Suppressor macrophage treated with lipopolysaccharide for 4 hours (primary cell): Measurements from ENCODE around the gene TAS2R13.

ENCODE experiments used
- DNase-seq: peaks from one replicate; pipeline ENCODE4 v3.0.0-alpha.2; 2020

Gene TAS2R13, protein sequence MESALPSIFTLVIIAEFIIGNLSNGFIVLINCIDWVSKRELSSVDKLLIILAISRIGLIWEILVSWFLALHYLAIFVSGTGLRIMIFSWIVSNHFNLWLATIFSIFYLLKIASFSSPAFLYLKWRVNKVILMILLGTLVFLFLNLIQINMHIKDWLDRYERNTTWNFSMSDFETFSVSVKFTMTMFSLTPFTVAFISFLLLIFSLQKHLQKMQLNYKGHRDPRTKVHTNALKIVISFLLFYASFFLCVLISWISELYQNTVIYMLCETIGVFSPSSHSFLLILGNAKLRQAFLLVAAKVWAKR

DNA sequence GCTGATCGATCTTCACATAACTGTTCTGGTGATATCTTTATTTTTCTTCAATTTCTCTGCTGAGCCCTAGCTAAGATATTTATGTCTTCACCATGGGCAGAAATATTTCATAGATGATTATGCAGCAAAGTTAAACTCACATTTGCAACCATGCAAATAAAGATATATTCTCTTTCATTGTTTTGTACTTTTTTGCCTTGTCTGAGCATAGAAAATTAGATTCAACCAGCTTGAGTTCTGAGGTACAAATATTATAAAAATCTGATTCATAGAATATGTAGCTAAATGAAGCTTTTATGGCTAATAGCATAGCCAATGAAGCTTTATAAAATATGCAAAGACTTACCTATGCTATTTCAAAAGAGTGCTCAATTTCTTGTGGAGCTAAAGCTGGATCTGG lies at the start of gene TAS2R13:
Gene TAS2R13 (minus strand): TSS at position 101 of the 400 bp plus-strand sequence. CDS start 264 bp downstream, outside the sequence.
- DNase-seq, result no peak

DNA sequence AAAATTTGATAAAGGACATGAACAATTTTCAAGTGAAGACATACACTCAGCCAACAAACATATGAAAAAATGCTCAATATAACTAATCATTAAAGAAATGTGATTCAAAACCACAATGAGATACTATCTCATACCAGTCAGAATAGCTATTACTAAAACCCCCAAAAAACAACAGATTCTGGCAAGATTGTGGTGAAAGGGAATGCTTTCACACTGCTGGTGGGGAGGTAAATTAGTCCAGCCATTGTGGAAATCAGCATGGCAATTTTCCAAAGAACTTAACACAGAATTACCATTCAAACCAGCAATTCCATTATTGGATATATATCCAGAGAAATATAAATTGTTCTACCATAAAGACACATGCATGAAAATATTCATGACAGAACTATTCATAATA lies 48.4 kb upstream of the TAS2R13 start:
- DNase-seq, result no peak

DNA sequence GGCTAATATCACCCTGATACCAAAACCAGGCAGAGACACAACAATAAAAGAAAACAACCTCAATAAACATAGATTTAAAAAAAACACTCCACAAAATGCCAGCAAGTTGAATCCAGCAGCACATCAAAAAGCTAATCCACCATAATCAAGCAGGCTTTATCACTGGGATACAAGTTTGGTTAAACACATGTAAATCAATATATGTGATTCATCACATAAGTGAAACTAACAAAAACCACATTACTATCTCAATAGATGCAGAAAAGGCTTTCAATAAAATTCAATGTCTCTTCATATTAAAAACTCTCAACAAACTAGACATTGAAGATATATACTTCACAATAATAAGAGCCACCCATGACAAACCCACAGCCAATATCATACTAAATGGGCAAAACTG lies 46.7 kb upstream of the TAS2R13 start:
- DNase-seq, result no peak

DNA sequence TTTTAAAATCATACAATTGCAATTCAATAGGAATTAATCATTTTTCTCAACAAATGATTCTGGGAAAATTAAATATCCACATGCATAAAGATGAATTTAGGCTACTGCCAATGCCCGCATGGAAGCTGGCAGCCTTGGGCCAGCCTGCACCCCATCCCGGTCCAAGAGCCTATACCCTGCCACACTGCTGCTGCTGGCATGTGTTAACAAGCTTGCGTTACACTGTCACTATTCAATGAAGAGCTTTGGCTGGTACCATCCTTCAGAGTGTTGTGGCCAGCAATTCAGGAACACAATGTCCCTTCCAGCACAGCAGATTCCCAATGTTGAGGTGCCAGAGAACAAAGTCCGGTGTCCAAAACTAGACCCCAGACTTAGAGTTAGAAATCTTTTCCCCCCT lies 43.3 kb upstream of the TAS2R13 start:
- DNase-seq, result no peak

DNA sequence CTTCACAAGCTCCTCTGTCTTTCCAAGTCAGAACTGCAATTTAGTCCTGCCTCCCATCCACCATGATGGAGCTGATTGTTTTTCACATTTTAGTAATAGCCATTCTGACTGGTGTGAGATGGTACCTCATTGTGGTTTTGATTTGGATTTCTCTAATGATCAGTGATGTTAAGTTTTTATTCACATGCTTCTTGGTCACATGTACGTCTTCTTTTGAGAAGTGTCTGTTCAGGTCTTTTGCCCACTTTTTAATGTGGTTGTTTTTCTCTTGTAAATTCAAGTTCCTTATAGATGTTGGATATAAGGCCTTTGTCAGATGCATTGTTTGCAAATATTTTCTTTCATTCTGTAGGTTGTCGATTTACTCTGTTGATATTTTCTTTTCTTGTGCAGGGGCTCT lies 33.8 kb upstream of the TAS2R13 start:
- no peak for DNase-seq

DNA sequence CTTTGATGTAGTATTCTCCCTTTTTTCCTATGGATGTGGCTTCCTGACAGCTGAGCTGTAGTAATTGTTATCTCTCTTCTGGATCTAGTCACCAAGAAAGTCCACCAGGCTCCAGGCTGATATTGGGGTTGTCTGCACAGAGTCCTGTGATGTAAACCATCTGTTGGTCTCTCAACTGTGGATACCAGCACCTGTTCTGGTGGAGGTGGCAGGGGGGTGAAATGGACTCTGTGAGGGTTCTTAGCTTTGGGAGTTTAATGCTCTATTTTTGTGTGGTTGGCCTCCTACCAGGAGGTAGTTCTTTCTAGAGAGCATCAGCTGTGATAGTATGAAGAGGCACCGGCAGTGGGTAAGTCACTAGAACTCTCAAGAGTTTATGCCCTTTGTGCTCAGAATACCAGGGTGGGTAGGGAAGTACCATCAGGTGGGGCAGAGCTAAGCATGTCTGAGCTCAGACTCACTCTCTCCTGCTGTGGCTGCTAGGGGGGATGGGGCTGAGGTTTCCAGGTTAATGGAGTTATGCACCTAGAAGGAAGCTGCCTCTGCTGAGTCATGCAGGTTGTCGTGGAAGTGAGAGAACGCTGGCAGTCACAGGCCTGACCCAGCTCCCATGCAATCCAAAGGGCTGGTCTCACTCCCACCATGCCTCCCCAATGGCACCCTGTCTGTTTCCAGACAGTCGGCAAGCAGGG lies 32.7 kb upstream of the TAS2R13 start:
- DNase-seq, result no peak

DNA sequence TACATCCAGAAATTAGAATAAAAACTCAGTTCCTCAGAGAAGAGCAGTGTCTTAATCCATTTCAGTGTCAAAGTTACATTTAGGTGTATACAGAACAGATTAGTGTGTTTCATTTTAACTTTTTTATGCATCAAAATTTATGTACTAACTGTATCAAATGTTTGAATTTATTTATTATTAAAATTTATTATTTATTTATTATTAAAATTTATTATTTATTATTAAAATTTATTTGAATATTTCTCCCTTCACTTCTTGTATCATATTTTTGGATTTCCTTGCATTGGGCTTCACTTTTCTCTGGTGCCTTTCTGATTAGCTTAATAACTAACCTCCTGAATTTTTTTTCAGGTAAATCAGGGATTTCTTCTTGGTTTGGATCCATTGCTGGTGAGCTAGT lies 32.0 kb upstream of the TAS2R13 start:
- DNase-seq, result no peak

DNA sequence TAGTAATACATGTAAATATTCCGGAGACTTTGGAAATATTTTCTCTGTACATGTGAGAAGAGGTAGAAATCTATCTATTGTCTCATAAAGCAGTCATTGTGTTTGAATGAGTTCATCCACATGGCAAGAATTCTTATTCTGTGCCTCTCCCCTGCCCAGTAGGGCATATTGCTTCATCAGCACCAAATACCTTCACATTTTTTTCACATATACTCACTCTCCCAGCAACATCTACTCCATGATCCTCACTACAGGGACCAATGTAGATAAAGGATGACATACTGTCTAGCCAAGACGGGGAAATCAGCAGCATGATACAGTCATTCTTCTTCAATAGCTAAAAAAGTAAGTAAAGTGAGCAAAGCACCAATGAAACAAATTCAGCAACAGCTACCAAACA lies 31.0 kb upstream of the TAS2R13 start:
- DNase-seq, result no peak

DNA sequence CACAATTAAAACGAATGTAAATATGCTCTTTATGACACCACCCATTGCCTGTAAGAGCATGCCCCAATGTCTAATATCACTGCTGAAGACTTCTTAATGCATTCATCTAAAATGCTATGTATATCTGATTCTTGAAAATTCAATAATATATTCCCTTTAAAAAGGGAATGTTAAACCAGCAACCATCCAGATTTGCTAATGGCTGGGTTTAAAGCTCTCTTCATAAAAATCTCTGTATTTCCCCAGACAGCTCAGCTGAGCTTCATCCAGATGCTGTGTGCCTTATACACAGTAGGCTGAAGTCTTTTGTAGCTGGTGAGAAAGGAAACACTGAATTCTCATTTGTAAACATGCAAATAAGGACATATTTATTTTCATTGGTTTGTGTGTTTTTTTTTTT lies 29.8 kb upstream of the TAS2R13 start, which contains the start of gene TAS2R14:
Gene TAS2R14 (minus strand): TSS at position 101 of the 400 bp plus-strand sequence. CDS start 56 bp downstream, at position 45.
- no peak for DNase-seq

DNA sequence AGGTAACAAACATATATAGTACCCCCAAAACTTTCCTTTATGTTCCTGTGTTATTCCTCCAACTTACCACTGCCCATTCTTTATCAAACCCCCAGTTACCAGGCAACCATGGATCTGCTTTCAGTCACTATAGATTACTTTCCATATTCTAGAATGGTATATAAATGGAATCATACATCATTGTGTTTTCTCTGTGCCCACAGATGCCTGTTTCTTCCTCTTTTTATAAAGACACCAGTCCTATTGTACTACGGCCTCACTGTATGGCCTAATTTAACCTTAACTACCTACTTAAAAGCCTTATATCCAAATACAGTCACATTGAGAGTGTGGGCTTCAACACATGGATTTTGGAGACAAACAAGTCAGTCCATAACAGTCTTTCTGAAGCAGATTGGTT lies 27.1 kb upstream of the TAS2R13 start:
- DNase-seq, result peak; percentile 2

DNA sequence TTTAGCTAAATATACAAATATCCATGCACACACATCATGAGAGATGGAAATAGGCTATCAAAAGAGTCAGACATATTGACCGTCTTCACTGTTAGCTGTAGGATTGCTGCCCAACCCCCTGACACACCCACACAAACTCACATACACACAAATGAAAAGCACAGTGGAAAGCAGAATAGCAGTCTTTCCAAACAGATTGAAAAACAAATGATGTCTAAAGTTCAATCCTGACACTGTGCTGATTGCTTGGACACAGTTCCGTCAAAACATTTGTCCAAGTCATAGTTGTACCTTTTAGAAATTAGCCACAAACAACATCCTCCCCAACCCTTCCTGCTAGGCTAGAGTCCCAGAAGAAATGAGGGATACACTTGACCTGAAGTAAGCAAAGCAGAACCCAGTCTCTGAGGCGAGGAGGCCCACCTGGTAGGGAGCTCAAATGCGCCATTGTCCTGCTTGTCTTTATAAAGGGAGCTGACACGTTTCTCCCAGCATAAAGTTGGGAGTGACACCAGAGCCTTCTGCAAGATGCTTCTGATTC lies 19.5 kb upstream of the TAS2R13 start, which contains the start of gene PRH2:
Gene PRH2 (plus strand): TSS at position 491 of the 541 bp plus-strand sequence. CDS start 38 bp downstream, at position 529.
- DNase-seq, result no peak

DNA sequence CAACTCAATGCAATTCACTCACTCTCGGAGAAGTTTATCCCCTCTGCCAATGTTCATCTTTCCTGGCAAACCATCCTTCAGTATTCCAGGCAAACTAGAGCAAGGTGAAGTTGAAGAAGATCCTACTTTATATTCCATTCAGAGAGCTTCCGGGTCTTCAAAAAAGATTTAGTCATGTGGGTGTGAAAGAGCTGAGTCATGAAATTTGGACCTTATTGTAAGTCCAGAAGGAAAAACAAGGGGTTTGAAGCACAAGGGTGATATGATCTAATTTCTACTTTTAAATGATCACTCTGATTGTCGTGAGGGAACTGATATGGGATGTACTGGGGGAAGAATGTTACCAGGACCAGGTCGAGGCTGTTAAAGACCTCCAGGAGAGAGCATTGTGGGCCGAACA lies 16.9 kb upstream of the TAS2R13 start:
- no peak for DNase-seq

DNA sequence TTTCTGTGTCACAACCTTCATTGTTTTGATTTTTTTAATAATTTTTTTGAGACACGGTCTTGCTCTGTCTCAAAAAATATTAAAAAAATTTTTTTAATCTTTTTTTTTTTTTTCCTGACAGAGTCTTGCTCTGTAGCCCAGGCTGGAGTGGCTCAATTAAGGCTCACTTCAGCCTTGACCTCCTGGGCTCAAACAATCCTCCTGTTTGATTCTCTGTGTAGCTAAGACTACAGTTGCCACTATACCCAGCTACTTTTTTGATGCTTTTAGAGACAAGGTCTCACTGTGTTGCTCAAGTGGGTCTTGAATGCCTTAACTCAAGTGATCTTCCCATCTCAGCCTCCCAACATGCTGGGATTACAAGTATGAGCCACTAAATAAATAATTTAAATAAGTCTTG lies 10.4 kb upstream of the TAS2R13 start:
- no peak for DNase-seq

DNA sequence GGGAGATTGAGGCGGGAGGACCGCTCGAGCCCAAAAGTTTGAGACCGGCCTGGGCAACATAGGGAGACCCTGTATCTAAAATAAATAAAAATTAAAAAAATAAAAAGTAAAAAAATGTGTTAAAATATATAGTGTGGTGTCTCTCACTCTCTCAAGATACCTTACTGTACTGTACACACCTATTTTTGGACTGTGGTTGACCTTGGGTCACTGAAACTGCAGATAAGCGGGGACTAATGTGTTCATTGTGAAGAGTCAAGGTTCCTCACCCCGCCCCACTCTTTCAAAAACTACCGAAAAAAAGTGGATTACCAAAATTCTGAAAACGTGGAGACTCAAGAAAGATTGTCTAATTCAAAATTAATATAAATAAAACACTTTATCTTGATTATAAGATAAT lies 1.0 kb upstream of the TAS2R13 start:
- no peak for DNase-seq

DNA sequence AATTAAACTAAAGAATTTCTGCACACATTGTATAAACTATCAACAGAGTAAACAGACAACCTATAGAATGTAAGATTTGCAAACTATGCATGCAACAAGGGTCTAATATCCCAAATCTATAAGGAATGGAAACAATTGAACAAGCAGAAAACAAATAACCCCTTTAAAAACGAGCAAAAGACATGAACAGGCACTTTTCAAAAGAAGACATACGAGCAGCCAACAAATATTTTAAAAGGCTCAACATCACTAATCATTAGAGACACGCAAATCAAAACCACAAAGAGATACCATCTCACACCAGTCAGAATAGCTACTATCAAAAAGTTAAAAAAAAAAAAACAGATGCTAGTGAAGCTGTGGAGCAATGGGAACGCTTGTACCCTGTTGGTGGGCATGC lies 4.7 kb downstream of the TAS2R13 start:
- no peak for DNase-seq

DNA sequence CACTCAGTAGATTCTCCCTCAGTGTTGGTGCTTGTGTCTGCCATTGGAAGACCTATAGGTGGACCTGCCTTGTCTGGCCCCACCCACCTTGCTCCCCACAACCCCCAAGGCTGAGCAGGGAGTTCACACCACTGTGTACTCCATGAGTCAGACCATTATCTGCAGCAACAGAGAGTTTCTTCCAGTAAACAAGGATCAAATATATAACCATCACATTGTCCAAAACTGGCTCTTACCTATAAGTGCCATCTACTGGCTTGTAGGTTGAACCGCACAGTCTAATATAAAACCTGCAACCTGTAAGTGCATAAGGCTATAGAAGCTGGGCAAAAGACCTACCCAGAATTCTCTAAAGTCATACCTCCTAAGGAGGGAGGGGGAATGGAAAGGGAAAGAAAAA lies 7.9 kb downstream of the TAS2R13 start:
- DNase-seq, result no peak

DNA sequence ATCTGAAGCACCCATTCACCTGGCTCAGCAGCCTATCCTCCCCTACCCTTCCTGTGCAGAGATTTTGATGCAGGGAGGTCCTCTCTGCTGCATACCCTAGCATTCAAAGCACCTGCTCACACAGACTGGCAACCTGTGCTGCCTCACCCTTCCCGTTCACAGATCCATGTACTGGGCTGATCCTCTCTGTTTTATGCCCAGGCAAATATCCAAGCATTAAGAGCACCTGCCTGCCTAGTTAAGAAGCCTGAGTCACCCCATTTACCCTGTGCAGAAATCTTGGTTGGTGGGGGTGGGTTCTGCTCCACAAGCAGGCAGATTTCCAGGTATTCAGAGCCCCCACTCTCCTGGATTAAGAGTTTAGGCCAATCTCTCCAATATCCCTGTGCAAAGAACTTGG lies 8.4 kb downstream of the TAS2R13 start:
- DNase-seq, result no peak

DNA sequence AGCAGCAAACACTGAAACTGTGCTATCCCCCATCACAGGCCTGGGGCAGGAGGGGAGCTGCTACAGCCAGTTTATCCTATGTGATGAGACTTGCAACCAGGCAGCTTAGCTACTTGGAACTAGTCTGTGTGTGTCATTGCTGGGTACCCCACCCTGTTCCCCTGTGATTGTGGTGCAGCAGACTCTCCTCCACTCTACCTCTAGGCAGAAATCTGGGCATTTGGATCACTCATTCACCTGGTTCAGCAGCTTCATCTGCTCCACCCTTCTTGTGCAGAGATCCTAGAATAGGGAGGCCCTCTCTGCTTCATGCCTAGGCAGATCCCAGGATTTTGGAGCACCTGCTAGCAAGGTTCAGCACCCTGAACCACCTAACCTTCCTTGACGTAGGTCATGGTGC lies 8.8 kb downstream of the TAS2R13 start:
- no peak for DNase-seq

DNA sequence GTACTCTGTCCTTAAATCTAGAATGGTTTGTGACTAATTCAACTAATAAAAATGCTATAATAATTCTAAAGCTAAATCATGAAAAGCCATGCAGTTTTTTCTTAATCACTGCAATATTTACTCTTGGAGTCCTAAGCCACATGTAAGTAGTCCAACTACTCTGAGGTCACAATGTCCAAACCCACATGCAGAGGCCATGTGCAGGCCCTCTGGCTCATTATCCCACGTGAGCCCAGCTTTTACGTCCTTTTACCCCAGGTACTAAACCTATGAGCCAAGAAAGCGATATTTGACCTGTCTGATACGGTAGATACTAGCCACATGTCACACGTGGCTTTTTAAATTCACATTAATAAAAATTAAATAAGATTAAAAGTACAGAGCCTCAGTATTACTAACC lies 12.5 kb downstream of the TAS2R13 start:
- no peak for DNase-seq

DNA sequence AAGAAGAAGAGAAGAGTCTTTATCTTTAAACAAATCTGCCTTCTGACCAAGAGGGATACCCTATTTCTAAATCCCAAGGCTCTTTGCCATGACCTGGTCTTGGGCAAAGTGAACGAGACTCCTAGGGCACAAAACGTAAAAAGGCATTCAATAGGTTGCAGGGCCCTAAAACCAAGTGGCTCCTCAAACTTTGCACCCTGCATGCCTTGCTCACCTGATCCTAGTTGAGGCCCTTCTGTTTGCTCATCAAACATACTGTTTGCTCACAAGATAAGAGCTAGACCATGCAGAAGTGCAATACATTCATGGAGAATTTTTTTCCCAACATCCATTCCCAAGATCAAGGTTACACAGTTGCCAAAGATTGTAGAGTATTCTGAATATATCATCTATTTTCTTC lies 17.4 kb downstream of the TAS2R13 start:
- DNase-seq, result no peak

DNA sequence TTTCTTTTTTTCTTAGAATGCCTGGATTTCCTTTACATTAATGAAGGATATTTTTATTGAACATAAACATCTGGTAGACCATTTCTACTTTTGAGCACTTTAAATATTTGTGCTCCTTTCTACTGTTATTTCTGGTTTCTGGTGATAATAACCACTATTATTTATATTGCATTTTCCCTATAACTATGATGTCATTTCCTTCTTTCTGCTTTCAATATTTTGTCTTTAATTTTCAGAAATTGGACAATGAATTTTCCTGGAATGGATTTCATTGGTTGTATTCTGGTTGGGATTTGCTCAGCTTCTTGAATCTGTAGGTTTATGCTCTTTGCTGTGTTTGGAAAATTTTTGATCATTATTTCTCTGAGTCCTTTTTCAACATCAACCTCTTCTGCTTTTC lies 20.1 kb downstream of the TAS2R13 start:
- DNase-seq, result no peak

DNA sequence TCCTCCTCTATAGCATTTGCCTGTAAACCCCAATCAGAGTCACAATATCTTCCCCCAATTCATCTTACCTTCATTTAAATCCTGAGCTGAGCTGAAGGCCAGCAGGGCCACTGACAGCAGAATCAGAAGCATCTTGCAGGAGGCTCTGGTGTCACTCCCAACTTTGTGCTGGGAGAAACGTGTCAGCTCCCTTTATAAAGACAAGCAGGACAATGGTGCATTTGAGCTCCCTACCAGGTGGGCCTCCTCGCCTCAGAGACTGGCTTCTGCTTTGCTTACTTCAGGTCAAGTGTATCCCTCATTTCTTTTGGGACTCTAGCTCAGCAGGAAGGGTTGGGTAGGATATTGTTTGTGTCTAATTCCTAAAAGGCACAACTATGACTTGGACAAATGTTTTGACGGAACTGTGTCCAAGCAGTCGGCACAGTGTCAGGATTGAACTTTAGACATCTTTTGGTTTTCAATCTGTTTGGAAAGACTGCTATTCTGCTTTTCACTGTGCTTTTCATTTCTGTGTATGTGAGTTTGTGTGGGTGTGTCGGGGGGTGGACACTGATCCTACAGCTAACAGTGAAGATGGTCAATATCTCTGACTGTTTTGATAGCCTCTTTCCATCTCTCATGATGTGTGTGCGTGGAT lies 25.2 kb downstream of the TAS2R13 start, which contains the start of gene PRH1:
Gene PRH1 (minus strand): TSS at position 170 of the 640 bp plus-strand sequence. CDS start 38 bp downstream, at position 132.
- no peak for DNase-seq

DNA sequence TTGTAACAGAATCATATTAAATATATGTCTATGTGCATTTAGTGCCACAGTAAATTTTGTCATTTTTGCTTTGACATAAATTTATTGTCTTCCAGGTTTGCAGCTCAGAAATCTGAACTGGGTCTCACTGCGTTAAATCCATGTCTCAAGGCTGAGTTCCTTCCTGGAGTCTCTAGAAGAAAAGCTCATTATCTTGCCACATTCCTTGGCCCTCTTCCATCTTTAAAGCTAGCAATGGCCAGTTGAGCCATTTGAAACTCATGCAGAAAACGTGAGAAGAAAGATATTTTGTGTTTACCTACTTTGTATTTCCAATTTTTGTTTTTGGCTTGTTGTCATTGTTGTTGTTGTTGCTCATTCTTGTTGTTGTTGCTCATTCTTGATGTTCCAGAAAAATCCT lies 36.0 kb downstream of the TAS2R13 start:
- DNase-seq, result no peak

DNA sequence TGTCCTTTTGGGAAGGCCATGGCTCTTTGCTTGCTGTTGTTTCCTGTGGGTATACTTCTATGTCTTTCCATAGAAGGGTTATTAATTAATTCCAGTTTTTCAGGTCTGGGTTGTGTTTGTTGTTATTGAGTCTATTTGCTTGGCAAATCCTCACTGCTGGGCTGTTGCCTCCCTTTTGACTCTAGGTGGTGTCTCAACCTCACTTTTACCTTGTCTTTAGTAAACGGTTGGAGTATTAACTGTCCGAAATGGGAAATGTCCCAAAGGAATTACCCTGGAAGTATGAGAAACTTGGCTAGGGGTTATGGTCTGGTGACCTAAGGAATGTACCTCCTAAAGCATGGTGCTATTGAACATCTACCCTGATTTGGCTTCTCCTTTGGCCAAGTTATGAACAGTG lies 42.0 kb downstream of the TAS2R13 start:
- DNase-seq, result no peak
